ENCODE data around the gene ATP2B2.

- no peak for TF ChIP-seq PHF8 (IDR thresholded peaks at IDR 0.05; ENCODE audit: borderline replicate concordance, low read depth)
- TF ChIP-seq CTCF (IDR thresholded peaks at IDR 0.05): no peak
- no peak for TF ChIP-seq POLR2A (IDR thresholded peaks at IDR 0.05; ENCODE audit: low read length)
- TF ChIP-seq, protein P1, sequence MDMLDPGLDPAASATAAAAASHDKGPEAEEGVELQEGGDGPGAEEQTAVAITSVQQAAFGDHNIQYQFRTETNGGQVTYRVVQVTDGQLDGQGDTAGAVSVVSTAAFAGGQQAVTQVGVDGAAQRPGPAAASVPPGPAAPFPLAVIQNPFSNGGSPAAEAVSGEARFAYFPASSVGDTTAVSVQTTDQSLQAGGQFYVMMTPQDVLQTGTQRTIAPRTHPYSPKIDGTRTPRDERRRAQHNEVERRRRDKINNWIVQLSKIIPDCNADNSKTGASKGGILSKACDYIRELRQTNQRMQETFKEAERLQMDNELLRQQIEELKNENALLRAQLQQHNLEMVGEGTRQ (IDR thresholded peaks at IDR 0.05): no peak
- TF ChIP-seq HOXB13 (CRISPR knock-in tag; IDR thresholded peaks at IDR 0.05; ENCODE audit: low read depth): no peak
- no peak for TF ChIP-seq JUNB (IDR thresholded peaks at IDR 0.05)
- TF ChIP-seq, protein P2, sequence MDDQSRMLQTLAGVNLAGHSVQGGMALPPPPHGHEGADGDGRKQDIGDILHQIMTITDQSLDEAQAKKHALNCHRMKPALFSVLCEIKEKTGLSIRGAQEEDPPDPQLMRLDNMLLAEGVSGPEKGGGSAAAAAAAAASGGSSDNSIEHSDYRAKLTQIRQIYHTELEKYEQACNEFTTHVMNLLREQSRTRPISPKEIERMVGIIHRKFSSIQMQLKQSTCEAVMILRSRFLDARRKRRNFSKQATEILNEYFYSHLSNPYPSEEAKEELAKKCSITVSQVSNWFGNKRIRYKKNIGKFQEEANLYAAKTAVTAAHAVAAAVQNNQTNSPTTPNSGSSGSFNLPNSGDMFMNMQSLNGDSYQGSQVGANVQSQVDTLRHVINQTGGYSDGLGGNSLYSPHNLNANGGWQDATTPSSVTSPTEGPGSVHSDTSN (IDR thresholded peaks at IDR 0.05): no peak
- no peak for TF ChIP-seq POLR2AphosphoS2 (conservative IDR thresholded peaks at IDR 0.05; ENCODE audit: low read length)
- TF ChIP-seq CHD2 (IDR thresholded peaks at IDR 0.05; ENCODE audit: low read length, partially characterized antibody): no peak
- no peak for TF ChIP-seq CEBPB (IDR thresholded peaks at IDR 0.05)
- no peak for TF ChIP-seq MYC (IDR thresholded peaks at IDR 0.05; ENCODE audit: borderline replicate concordance, low read length)
- TF ChIP-seq, protein P3, sequence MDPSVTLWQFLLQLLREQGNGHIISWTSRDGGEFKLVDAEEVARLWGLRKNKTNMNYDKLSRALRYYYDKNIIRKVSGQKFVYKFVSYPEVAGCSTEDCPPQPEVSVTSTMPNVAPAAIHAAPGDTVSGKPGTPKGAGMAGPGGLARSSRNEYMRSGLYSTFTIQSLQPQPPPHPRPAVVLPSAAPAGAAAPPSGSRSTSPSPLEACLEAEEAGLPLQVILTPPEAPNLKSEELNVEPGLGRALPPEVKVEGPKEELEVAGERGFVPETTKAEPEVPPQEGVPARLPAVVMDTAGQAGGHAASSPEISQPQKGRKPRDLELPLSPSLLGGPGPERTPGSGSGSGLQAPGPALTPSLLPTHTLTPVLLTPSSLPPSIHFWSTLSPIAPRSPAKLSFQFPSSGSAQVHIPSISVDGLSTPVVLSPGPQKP (IDR thresholded peaks at IDR 0.05; ENCODE audit: low read depth, low read length): no peak
- TF ChIP-seq, protein P4, sequence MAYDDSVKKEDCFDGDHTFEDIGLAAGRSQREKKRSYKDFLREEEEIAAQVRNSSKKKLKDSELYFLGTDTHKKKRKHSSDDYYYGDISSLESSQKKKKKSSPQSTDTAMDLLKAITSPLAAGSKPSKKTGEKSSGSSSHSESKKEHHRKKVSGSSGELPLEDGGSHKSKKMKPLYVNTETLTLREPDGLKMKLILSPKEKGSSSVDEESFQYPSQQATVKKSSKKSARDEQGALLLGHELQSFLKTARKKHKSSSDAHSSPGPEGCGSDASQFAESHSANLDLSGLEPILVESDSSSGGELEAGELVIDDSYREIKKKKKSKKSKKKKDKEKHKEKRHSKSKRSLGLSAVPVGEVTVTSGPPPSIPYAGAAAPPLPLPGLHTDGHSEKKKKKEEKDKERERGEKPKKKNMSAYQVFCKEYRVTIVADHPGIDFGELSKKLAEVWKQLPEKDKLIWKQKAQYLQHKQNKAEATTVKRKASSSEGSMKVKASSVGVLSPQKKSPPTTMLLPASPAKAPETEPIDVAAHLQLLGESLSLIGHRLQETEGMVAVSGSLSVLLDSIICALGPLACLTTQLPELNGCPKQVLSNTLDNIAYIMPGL (CRISPR knock-in tag; IDR thresholded peaks at IDR 0.05; ENCODE audit: borderline replicate concordance): no peak
- TF ChIP-seq ZSCAN20 (CRISPR knock-in tag; IDR thresholded peaks at IDR 0.05): no peak
Measured at GRCh38 chr3:10551139-10551538, 45.8 kb upstream of the ATP2B2 start.
